ENCODE measurements around the gene CDKN2A.
A peak's percentile ranks its signal among the peaks of the same experiment; 100 is the strongest.

Gene CDKN2A

DNA sequence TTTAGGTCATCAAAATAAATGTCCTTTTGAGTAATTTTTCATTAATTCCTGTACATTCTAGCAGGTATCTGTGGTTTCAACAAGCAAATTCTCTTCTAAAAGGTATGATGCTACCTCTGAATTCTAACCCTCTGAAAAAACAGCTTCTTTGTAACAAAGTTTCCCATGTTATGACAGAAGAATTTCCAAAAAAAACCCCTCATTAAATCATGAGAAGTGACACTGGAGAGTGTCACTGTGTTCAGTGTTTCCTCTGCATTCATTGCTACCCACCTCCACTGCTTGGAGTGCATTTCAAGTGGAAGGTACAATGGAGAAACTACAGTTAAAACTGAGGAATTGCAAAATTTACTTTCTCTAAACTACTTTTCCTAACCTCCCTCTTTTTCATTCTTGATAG lies 10.1 kb downstream of the CDKN2A start:
- no peaks in the 10 kb centered on the region for H3K9me3 ChIP-seq (ENCODE audit: control insufficient read depth, low read length)
- no peak overlapping the region for H3K27ac ChIP-seq (ENCODE audit: insufficient read depth, low read length, poor library complexity, severe bottlenecking)
- peaks cover 8% of the 10 kb centered on the region for H3K27me3 ChIP-seq (replicated peaks; ENCODE audit: control insufficient read depth, insufficient read depth, low read length, poor library complexity, severe bottlenecking)
- H3K36me3 ChIP-seq (ENCODE audit: control insufficient read depth, insufficient read depth, low read length): no peaks in the 10 kb centered on the region
- DNase-seq: no peak
- no peaks in the 10 kb centered on the region for H3K4me1 ChIP-seq (ENCODE audit: control insufficient read depth, insufficient read depth, low read length, poor library complexity, severe bottlenecking)
- no peak overlapping the region for H3K4me3 ChIP-seq (ENCODE audit: insufficient read depth, low read depth, low read length, poor library complexity, severe bottlenecking)

DNA sequence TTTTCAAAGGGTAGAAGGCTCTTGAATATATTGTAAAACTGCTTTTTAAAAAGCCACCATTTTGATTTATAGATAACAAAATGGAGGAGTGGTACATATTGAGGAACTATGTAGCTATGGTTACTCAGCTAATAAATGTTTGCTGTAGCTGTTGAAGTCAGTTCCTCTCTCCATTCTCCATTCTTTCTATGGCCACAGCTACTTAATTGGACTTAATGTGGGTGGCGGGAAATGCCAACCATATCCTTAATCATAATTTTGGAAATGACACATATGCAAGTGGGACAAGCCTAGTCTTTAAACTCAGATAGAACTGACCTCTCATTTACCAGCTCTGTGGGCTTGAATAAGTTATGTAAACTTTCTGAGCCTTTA lies 10.6 kb downstream of the CDKN2A start:
- H3K4me1 ChIP-seq (ENCODE audit: control insufficient read depth, insufficient read depth, low read length, poor library complexity, severe bottlenecking): no peaks in the 10 kb centered on the region
- H3K27me3 ChIP-seq (replicated peaks; ENCODE audit: control insufficient read depth, insufficient read depth, low read length, poor library complexity, severe bottlenecking): peaks cover 14% of the 10 kb centered on the region
- no peaks in the 10 kb centered on the region for H3K9me3 ChIP-seq (ENCODE audit: control insufficient read depth, low read length)
- H3K36me3 ChIP-seq (ENCODE audit: control insufficient read depth, insufficient read depth, low read length): no peaks in the 10 kb centered on the region
- no peak overlapping the region for H3K27ac ChIP-seq (ENCODE audit: insufficient read depth, low read length, poor library complexity, severe bottlenecking)
- no peak for DNase-seq
- H3K4me3 ChIP-seq (ENCODE audit: insufficient read depth, low read depth, low read length, poor library complexity, severe bottlenecking): no peak overlapping the region

DNA sequence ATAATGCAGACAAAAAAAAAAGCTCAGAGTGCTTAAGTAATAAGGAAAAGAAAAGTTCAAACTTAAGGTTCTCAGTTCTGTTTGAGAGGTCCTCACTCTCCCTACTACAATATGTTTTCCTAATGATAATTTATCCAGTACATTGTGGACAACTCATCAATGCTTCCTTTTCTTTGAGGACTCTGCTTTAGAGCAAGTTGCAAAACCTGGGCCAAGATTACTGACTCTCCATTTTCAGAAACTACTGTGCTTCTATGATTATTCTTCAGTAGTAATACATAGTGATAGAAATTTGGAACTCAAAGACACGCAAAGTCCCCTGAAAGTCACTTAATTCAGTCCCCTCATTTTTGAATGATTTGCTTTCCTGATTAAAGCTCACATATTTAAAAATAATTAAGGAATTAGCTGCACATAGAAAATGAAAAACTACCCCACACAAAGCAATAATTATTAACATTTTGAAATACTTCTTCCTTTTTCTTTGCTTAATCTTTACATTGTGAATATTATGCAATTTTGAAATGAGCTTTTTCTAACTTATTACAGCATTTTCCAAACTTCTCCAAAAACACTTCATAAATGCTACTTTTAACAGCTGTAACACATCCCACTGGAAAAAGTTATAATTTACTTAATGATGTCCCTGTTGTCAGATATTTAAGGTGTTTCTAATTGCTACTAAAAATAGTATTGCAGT lies 11.2 kb downstream of the CDKN2A start:
- H3K36me3 ChIP-seq (ENCODE audit: control insufficient read depth, insufficient read depth, low read length): no peaks in the 10 kb centered on the region
- no peak overlapping the region for H3K27ac ChIP-seq (ENCODE audit: insufficient read depth, low read length, poor library complexity, severe bottlenecking)
- H3K9me3 ChIP-seq (ENCODE audit: control insufficient read depth, low read length): no peaks in the 10 kb centered on the region
- peaks cover 15% of the 10 kb centered on the region for H3K27me3 ChIP-seq (replicated peaks; ENCODE audit: control insufficient read depth, insufficient read depth, low read length, poor library complexity, severe bottlenecking)
- DNase-seq: no peak
- no peaks in the 10 kb centered on the region for H3K4me1 ChIP-seq (ENCODE audit: control insufficient read depth, insufficient read depth, low read length, poor library complexity, severe bottlenecking)
- H3K4me3 ChIP-seq (ENCODE audit: insufficient read depth, low read depth, low read length, poor library complexity, severe bottlenecking): no peak overlapping the region

DNA sequence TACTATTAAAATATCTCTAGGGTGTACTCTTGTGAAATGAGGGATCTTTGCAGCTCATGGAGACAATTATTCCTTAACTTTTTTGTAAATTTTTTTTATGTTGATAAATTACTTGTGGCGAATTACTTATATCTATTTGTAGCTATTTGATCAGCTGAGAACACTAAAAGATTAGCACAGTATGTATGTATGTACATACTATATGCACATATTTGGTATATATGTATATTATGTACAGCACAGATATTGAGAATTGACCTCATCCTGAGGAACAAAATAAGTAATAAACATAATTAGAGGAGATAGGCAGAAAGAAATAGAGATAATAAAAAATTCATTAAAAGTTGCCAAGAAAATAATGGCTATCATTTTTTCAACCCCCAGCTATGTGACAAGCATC lies 11.8 kb downstream of the CDKN2A start:
- Histone ChIP-seq H3K9me3 (ENCODE audit: control insufficient read depth, low read length) (no peaks in the 10 kb centered on the region), H3K36me3 (ENCODE audit: control insufficient read depth, insufficient read depth, low read length) (no peaks in the 10 kb centered on the region), H3K27ac (ENCODE audit: insufficient read depth, low read length, poor library complexity, severe bottlenecking) (no peak overlapping the region), H3K4me3 (ENCODE audit: insufficient read depth, low read depth, low read length, poor library complexity, severe bottlenecking) (no peak overlapping the region), H3K4me1 (ENCODE audit: control insufficient read depth, insufficient read depth, low read length, poor library complexity, severe bottlenecking) (no peaks in the 10 kb centered on the region), H3K27me3 (replicated peaks; ENCODE audit: control insufficient read depth, insufficient read depth, low read length, poor library complexity, severe bottlenecking) (peaks cover 20% of the 10 kb centered on the region)
- DNase-seq: no peak

DNA sequence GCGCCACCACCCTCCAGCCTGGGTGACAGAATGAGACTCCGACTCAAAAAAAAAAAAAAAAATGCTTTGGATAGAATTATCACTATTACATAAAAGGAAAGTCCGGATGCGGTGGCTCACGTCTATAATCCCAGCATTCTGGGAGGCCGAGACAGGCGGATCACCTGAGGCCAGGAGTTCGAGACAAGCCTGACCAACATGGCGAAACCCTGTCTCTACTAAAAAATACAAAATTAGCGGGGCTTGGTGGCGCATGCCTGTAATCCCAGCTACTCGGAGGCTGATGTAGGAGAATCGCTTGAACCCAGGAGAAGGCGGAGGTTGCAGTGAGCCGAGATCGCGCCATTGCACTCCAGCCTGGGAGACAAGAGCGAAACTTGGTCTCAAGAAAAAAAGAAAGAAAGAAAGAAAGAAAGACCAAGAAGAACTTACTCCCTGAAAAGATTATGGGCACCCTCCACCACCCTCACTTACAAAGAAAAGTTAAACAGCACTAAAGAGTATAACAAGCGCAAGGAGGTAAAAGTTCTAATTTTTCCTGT lies 17.8 kb downstream of the CDKN2A start:
- H3K27me3 ChIP-seq (replicated peaks; ENCODE audit: control insufficient read depth, insufficient read depth, low read length, poor library complexity, severe bottlenecking): peaks cover 77% of the 10 kb centered on the region
- no peaks in the 10 kb centered on the region for H3K36me3 ChIP-seq (ENCODE audit: control insufficient read depth, insufficient read depth, low read length)
- peaks cover 18% of the 10 kb centered on the region for H3K4me1 ChIP-seq (ENCODE audit: control insufficient read depth, insufficient read depth, low read length, poor library complexity, severe bottlenecking)
- DNase-seq: no peak
- H3K27ac ChIP-seq (ENCODE audit: insufficient read depth, low read length, poor library complexity, severe bottlenecking): no peak overlapping the region
- H3K4me3 ChIP-seq (ENCODE audit: insufficient read depth, low read depth, low read length, poor library complexity, severe bottlenecking): no peak overlapping the region
- H3K9me3 ChIP-seq (ENCODE audit: control insufficient read depth, low read length): no peaks in the 10 kb centered on the region

DNA sequence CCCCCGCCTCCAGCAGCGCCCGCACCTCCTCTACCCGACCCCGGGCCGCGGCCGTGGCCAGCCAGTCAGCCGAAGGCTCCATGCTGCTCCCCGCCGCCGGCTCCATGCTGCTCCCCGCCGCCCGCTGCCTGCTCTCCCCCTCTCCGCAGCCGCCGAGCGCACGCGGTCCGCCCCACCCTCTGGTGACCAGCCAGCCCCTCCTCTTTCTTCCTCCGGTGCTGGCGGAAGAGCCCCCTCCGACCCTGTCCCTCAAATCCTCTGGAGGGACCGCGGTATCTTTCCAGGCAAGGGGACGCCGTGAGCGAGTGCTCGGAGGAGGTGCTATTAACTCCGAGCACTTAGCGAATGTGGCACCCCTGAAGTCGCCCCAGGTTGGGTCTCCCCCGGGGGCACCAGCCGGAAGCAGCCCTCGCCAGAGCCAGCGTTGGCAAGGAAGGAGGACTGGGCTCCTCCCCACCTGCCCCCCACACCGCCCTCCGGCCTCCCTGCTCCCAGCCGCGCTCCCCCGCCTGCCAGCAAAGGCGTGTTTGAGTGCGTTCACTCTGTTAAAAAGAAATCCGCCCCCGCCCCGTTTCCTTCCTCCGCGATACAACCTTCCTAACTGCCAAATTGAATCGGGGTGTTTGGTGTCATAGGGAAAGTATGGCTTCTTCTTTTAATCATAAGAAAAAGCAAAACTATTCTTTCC lies 19.3 kb downstream of the CDKN2A start:
- Histone ChIP-seq H3K36me3 (ENCODE audit: control insufficient read depth, insufficient read depth, low read length) (no peaks in the 10 kb centered on the region), H3K27ac (ENCODE audit: insufficient read depth, low read length, poor library complexity, severe bottlenecking) (no peak overlapping the region), H3K27me3 (replicated peaks; ENCODE audit: control insufficient read depth, insufficient read depth, low read length, poor library complexity, severe bottlenecking) (peaks cover 92% of the 10 kb centered on the region), H3K4me3 (ENCODE audit: insufficient read depth, low read depth, low read length, poor library complexity, severe bottlenecking) (peak overlapping the region; percentile 43), H3K9me3 (ENCODE audit: control insufficient read depth, low read length) (no peaks in the 10 kb centered on the region), H3K4me1 (ENCODE audit: control insufficient read depth, insufficient read depth, low read length, poor library complexity, severe bottlenecking) (peaks cover 18% of the 10 kb centered on the region)
- peak in 1 of 3 donors; percentile 23 for DNase-seq

DNA sequence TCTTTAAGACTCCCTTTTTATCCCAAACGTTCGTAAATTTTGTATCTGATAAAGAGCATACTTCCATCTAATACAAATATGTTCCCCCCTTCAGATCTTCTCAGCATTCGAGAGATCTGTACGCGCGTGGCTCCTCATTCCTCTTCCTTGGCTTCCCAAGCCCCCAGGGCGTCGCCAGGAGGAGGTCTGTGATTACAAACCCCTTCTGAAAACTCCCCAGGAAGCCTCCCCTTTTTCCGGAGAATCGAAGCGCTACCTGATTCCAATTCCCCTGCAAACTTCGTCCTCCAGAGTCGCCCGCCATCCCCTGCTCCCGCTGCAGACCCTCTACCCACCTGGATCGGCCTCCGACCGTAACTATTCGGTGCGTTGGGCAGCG lies 19.9 kb downstream of the CDKN2A start:
- no peak for DNase-seq
- no peaks in the 10 kb centered on the region for H3K9me3 ChIP-seq (ENCODE audit: control insufficient read depth, low read length)
- H3K4me1 ChIP-seq (ENCODE audit: control insufficient read depth, insufficient read depth, low read length, poor library complexity, severe bottlenecking): peaks cover 18% of the 10 kb centered on the region
- H3K27ac ChIP-seq (ENCODE audit: insufficient read depth, low read length, poor library complexity, severe bottlenecking): no peak overlapping the region
- no peaks in the 10 kb centered on the region for H3K36me3 ChIP-seq (ENCODE audit: control insufficient read depth, insufficient read depth, low read length)
- peak overlapping the region; percentile 43 for H3K4me3 ChIP-seq (ENCODE audit: insufficient read depth, low read depth, low read length, poor library complexity, severe bottlenecking)
- H3K27me3 ChIP-seq (replicated peaks; ENCODE audit: control insufficient read depth, insufficient read depth, low read length, poor library complexity, severe bottlenecking): peaks cover 92% of the 10 kb centered on the region

DNA sequence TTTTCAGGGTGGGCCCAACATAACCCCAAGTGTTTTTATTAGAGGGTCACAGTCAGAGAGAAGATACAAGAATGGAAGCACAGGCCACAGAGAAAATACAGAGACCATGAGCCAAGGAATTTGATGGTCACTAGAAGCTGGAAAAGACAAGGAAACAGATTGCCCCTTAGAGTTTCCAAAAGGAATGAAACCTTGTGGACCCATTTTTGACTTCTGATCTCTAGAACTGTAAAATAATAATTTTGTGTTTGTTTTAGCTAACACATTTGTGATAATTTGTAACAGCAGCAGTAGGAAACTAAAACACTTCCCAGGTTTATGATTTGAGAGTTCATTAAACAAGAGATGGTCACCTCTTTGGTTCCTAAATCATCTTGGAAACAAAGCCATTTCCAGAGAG lies 21.8 kb downstream of the CDKN2A start:
- no peak for DNase-seq
- Histone ChIP-seq H3K9me3 (ENCODE audit: control insufficient read depth, low read length) (no peaks in the 10 kb centered on the region), H3K36me3 (ENCODE audit: control insufficient read depth, insufficient read depth, low read length) (no peaks in the 10 kb centered on the region), H3K27ac (ENCODE audit: insufficient read depth, low read length, poor library complexity, severe bottlenecking) (no peak overlapping the region), H3K4me1 (ENCODE audit: control insufficient read depth, insufficient read depth, low read length, poor library complexity, severe bottlenecking) (peaks cover 18% of the 10 kb centered on the region), H3K4me3 (ENCODE audit: insufficient read depth, low read depth, low read length, poor library complexity, severe bottlenecking) (no peak overlapping the region), H3K27me3 (replicated peaks; ENCODE audit: control insufficient read depth, insufficient read depth, low read length, poor library complexity, severe bottlenecking) (peaks cover 98% of the 10 kb centered on the region)

DNA sequence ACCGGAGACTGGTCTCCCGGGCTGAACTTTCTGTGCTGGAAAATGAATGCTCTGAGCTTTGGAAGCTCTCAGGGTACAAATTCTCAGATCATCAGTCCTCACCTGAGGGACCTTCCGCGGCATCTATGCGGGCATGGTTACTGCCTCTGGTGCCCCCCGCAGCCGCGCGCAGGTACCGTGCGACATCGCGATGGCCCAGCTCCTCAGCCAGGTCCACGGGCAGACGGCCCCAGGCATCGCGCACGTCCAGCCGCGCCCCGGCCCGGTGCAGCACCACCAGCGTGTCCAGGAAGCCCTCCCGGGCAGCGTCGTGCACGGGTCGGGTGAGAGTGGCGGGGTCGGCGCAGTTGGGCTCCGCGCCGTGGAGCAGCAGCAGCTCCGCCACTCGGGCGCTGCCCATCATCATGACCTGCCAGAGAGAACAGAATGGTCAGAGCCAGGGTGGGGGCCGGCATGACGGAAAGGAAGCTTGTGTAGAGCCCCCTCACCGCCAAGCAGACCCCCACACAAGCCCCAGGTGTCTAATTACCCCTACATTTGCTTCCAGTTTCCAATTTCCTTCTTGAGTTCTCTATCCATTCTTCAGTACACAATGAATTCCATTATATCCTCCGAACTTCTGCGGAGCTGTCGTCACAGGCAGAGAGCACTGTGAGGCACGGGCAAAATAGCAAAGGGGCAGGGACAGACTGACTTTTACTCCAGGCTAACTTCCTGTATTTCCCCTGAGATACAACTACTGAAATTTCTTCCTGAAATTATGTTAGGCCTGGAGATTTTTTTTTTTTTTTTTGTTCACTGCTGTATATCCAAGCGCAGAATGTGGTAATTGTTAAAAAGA lies 23.2 kb downstream of the CDKN2A start:
- DNase-seq: no peak

More for the DNA sequence above, 23.2 kb downstream of the CDKN2A start:
- Histone ChIP-seq H3K27me3 (replicated peaks; ENCODE audit: control insufficient read depth, insufficient read depth, low read length, poor library complexity, severe bottlenecking) (peaks cover 98% of the 10 kb centered on the region), H3K9me3 (ENCODE audit: control insufficient read depth, low read length) (no peaks in the 10 kb centered on the region), H3K27ac (ENCODE audit: insufficient read depth, low read length, poor library complexity, severe bottlenecking) (no peak overlapping the region), H3K36me3 (ENCODE audit: control insufficient read depth, insufficient read depth, low read length) (no peaks in the 10 kb centered on the region), H3K4me1 (ENCODE audit: control insufficient read depth, insufficient read depth, low read length, poor library complexity, severe bottlenecking) (peaks cover 18% of the 10 kb centered on the region), H3K4me3 (ENCODE audit: insufficient read depth, low read depth, low read length, poor library complexity, severe bottlenecking) (no peak overlapping the region)

Data from effector memory CD4-positive, alpha-beta T cell (primary cell).